Measurements from ENCODE around the gene CELF2. TPM values are rescaled to one million over a fixed set of nuclear protein-coding genes. Genes with fewer than 3 reads are reported as not detected.

CELF2 gene
- total RNA-seq, 1 donor from 2014 or later, result 36.9 TPM

GRCh38 chr10:11023009-11023953, 5.6 kb downstream of the CELF2 start:
- DNase-seq (ENCODE audit: low spot score), result no peak

GRCh38 chr10:11024596-11024995, 6.9 kb downstream of the CELF2 start:
- no peak for DNase-seq (ENCODE audit: low spot score)

DNA sequence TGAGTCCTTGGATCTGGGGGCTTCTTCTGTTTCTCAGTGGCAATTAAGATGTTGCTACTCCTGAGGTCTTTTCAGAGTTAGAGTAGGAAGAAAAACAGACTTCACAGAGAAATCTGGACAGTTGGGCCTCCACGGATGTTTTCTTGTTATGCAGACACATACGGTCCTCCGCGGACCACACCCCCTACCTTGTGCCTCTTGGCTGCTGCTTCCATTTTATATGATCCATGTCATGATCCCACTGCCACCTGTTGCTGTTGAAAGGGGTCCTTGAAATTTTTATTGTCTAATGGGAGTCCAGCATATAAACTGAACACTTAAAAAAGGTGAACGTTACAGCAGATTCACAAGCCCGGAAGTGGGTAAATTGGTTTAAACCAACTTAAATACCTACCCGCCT, 8.3 kb downstream of the CELF2 start:
- no peak for DNase-seq (ENCODE audit: low spot score)

- DNase-seq (ENCODE audit: low spot score), result no peak
These were observed 9.1 kb downstream of the CELF2 start for GRCh38 chr10:11026773-11027172.

- no peak for DNase-seq (ENCODE audit: low spot score)
These were observed 17.1 kb downstream of the CELF2 start for GRCh38 chr10:11034762-11035161.

- DNase-seq (ENCODE audit: low spot score), result no peak
These were observed 17.8 kb downstream of the CELF2 start for GRCh38 chr10:11035301-11035991.

DNA sequence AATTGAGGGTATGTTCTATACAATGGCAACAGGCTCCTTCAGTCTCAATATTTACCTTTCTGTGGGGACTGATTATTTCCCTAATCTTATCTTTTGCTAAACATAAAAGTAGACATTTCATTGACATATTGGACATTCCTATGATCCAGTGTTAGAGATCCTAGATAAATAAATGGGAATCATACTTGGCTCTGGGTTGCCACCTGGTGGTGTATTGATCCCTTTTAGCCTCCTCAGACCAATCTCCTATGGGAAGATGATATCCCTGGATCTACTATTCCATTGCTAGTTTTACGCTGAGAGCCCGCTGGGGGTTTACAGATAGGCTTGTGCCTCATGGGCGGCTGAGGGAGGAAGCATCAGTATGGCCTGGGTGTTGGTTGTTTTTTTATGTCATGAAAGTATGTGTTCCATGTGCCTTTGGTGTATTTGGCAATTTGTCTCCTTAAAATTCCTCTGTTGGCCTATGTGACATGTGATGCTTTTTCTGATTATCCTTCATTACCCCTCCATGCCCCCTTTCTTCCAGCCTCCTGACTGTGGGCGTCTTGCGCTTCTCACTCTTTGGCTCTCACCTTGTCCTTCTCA, 18.8 kb downstream of the CELF2 start:
- DNase-seq (ENCODE audit: low spot score), result no peak

DNA sequence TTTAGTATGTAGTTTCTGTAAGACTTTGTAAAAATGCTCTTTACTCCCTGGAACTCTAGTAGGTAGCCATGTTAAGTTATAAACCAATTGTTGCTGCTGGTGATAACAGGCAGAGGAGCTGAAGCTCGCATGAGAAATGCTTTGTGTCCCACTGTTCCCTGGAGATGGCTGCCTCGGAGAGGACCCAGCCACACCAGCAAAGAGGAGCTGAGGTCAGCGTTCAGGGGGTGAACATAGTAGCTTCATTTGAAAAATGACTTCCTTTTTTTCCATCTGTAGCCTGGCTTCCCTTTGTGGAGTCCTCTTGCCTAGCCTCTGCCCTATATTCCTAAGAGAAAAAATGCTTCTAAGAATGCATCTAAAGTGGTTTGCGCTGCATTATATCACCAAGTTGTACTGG, 20.3 kb downstream of the CELF2 start:
- no peak for DNase-seq (ENCODE audit: low spot score)

- no peak for DNase-seq (ENCODE audit: low spot score)
These were observed 24.7 kb downstream of the CELF2 start for GRCh38 chr10:11042357-11042756.

DNA sequence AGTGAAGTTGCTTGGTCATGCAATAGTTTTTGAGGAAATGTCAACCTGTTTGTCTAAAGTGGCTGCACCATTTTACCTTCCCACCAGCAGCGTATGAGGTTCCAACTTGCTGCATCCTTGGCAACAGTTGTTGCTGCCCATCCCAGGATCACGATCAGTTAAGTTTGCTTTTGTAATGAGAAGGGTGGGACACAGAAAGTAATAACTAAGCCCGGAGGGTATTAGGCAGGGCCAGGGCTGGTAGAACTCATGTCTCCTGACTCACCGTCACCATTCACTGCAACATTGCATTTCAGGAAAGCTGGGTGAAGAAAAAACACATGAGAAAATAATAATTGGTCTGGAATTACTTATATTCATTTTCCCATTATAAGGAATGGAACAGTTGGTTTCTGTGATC, 25.4 kb downstream of the CELF2 start:
- DNase-seq (ENCODE audit: low spot score), result no peak

DNA sequence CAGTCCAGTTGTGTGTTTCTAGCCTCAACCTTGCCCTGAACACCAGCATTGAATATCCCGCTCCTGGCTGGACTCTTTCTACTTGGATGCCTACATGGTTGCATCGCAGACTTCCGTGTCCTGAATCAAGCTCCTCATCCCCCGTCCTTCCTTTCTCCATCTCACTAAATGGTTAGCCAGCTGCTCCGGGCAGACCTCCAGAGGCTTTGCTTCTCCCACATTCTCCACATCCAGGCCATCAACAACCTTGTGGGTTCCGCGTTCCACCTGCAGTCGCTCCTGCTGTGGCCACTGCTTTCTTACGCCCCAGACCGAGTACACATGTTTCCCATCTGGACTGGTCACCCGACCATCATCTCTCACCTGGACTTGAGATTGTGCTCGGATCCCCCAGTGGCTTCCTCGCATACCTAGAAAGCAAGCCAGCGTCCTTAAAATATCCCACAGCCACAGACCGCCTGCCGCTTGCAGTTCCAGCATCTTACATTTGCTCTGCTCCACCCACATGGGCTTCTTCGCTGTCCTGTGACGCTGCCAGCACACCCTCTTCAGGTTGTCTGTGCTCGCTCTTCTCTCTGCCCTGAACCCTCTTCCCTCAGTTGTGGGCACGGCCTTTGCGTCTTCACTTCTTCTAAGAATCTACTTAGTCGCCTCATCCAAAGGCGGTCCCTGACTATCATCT, 25.9 kb downstream of the CELF2 start:
- no peak for DNase-seq (ENCODE audit: low spot score)

GRCh38 chr10:11045487-11045886, 27.8 kb downstream of the CELF2 start:
- DNase-seq (ENCODE audit: low spot score), result no peak

DNA sequence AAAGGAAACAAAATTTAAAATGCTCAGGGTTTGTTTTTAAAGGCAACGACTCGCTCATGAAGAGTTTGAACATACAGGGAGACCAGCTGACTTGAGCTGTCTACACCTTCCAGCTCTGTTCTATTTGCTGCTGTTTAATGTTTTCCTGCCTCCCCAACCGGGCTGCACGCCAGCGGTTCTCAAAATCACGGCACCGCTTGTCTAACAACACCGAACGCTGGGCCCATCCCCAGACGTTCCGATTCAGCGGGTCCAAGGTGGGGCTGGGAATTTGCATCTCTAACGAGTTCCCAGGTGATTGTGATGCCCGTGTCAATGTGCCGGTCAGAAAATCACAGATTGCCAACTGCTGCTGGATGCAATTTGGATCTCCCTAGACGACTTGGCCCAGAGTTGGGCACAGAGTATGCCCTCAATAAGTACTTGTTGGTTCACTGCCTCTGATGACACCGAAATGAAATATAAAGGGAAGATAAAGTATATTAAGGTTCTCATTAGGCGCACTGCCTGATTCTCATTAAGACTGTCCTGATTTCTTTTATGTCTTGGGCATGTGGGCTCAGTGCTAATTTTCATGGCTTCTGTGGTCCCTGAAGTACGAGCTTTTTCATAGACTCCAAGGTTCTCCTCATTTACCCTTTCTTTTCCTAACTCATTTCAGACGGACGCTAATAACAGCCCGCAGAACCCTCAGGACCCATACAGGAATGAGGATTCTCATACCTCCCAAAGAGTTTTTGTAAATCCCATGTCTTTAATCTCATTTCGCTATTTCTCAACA, 28.5 kb downstream of the CELF2 start:
- no peak for DNase-seq (ENCODE audit: low spot score)

DNA sequence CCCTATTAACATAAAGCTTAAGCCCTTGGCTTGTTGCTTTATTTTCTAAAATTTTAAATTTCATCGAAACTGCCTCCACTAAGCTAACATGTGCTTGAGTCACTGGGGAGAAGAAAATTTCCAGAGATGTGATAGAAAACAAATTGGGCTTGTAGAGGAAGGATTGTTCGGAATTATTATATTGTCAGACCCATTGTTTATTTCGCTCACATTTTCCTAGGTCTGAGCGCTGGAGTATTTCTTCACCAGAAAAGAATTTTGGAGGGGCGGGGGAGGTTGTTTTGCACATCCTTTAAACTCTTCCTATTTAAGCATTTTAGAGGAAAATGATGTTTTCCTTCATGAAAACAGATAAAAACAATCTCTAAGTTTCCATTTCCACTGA, 29.1 kb downstream of the CELF2 start:
- DNase-seq (ENCODE audit: low spot score), result no peak

- no peak for DNase-seq (ENCODE audit: low spot score)
These were observed 31.1 kb downstream of the CELF2 start for GRCh38 chr10:11048707-11049278.

- no peak for DNase-seq (ENCODE audit: low spot score)
These were observed 32.1 kb downstream of the CELF2 start for GRCh38 chr10:11049806-11050205.

DNA sequence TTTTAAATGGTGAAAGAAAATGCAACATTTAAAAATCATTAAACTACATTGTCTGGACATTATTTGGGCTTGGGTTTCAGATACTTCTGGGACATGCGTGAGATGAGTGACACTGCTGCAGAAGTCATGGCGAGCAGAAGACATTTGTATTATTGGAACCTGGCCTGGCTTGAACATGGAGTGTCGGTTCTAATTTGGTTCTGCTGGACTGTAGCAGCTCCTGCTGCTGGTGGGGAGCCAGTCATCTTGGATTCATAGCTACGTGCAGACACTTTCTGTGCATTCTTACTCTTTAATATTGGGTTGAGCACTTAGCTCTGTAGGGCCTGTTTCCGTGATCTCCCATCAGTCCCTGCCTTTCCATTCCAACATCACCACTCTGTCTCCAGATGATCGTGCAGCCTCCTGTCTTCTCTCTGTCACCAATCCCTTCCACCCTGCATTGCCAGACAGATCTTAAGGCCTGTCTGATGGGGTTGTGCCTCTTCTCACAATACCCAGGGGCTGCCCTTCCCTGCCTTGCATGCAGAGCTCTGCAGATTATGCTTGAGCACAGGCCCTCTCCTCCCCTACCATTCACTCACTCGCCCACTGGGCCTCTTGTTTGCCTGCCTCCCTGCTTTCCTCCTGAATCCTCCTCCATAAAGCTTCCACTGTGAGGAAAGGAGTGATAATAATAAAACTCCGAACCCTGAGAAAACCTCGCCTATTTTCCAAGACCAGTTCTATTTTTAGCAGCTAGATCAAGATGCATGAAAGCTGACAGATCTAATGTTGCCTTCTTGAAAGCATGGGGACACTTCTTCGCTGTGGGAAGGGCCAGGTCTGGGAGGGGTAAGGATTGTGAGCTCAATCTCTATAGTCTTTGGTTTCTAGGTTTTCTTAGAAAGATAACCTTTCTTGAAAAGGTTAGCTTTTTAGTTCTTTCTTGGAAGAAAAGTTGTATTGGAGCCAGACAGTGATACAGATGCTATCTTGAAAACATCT, 32.9 kb downstream of the CELF2 start:
- DNase-seq (ENCODE audit: low spot score), result no peak

DNA sequence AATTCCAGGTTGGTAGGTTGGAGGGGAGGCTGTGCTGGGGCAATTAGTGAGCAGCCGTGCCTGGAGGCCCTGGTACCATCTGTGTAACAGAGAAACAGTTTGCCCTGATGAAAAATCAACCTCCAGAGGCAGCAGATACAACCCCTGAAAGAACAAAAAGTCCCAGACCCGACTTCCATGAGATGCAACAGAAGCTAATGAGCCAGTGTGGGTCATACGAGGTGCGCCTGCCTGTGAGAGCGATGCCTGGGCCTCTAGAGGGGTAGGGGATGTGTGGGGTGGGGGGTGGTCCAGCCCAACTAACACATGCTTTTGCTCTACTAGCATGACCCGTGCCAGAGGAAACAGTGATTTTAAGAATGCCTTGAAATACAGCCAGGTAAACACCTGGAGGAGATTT, 39.3 kb downstream of the CELF2 start:
- no peak for DNase-seq (ENCODE audit: low spot score)

DNA sequence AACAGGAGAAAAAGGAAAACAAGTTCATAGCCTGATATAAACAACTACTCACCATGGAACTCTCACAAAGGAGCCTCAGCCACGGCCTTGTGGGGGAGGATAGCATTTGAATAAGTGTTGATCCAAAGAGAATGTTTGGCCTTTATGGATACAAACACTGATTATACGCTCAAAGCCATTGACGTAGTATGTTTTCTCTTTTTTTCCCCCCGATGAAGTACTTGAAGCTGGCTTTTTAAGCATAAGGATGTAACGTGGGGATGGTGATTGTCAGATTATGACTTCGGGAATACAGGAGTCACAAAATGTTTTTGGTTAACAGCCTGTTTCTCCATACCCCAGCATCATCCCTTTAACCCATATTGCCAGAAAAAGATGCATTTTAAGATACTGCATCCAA, 39.8 kb downstream of the CELF2 start:
- DNase-seq (ENCODE audit: low spot score), result no peak

DNA sequence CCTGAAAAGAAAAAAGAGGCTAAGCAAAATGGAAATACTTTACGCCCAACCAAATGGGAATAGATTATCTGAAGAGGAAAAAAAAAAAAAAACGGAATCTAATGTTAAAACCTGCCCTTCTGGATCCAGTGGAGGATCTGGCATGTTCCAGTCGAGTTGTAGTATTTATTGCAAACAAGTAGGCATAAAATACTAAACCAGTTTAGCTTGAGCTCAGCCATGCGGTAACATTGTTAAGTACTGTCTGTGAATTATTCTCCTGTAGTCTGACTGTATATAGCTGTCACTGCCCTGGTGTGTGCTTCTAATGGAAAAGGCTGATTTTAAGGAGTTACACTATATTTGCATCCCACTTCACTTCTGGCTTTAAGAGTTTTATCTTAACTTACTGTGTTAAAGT, 40.3 kb downstream of the CELF2 start:
- DNase-seq (ENCODE audit: low spot score), result no peak
